ENCODE measurements around the gene NHLH1.

DNA sequence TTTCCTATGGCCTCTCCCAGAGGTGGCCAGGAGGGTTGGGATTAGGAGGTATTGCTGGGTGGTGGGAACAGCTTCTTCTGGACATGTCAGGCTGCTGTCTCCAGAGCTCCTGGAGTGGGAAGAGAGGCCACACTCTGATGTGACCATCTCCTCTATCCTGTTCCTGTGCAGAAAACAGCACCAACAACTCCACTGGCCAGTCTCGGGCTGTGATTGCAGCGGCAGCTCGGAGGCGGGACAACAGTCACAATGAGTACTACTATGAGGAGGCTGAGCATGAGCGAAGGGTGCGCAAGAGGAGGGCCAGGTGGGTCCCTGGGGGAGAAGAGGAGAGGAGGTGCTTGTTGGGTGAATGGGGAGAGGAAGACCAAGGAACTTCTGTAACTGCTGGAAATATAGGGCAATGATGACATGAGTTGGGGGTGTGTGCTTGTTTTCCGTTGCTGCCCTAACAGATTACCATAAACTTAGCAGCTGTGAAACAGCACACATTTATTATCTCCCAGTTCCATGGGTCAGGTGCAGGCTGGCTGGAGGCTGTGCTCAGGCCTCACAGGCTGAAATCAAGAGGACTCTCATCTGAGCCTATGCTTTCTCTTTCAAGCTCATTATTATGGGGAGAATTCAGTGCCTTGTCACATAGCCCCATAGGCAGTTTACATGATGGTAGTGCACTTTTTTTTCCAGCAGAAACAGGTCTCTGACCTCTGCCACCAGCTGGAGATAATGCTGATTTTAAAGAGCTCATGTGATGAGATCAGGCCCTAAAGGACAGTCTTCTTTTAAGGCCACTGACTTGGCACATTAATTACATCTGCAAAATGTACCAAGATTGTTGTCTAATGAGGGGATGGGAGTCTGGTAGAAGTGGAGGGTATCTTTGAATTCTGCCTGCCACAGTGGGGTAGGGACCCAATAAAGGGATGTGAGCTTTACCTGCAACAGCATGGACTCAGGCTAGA, 54.3 kb downstream of the NHLH1 start:
- TF ChIP-seq EZH2 (IDR thresholded peaks at IDR 0.05): no peak
- TF ChIP-seq POLR2AphosphoS5 (IDR thresholded peaks at IDR 0.05; ENCODE audit: borderline replicate concordance, low read depth, low read length): no peak
